HG02610 (cell line): Measurements from ENCODE around the gene DEPDC5.
"Not testable (repeated sequence)": the region's sequence is repeated elsewhere in the genome, so short reads cannot be mapped to it uniquely, and the experiment has no call there.

ENCODE experiments used
- ATAC-seq: cut with Tn5 transposase; IDR thresholded peaks from one replicate; pipeline ENCODE4 v1.9.1; 2021; ENCODE audit warnings: mild to moderate bottlenecking, moderate library complexity; ENCODE audit not compliant: unreplicated experiment

The DEPDC5 gene

GRCh38 chr22:31753634-31754501 lies at the start of gene DEPDC5:
TSS of gene DEPDC5 (plus strand) at chr22:31754019. CDS start at chr22:31754922, 903 bp downstream.
- ATAC-seq = peak; percentile 68

- no peak for ATAC-seq
Observed at GRCh38 chr22:31707519-31707918, 46.3 kb upstream of the DEPDC5 start.

GRCh38 chr22:31711226-31711625 lies 42.6 kb upstream of the DEPDC5 start:
- not testable (repeated sequence) for ATAC-seq

DNA sequence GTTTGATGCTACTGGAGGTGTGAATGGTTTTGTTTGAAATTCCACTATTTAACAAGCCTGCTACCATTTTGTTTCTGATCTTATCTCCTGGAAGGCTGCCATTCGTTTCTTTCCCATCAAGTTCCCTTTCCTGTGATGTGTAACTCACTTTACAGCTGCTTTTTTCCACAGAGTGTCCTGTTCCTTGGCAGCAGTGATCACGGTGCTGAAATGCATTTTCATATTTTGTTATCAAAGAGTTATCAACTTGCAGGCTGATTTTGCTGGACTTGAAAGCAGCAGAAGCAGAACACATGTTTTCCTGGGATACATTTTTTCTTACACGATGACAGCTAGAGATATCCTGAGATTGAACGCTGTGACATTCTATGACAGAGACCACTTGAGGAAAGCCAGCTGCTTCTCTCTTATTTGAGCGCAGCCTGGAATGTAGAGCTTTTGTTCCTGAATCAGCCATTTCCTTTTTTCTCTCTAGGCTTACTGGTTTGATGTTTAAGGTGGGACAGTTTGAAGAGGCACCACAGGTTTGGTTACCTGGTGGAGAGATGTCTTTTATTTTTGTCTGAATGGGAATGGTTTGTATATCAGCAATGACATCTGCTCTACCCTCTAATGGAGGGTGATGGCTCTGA lies 38.6 kb upstream of the DEPDC5 start:
- no peak for ATAC-seq

- no peak for ATAC-seq
Observed at GRCh38 chr22:31719850-31720471, 33.9 kb upstream of the DEPDC5 start.

DNA sequence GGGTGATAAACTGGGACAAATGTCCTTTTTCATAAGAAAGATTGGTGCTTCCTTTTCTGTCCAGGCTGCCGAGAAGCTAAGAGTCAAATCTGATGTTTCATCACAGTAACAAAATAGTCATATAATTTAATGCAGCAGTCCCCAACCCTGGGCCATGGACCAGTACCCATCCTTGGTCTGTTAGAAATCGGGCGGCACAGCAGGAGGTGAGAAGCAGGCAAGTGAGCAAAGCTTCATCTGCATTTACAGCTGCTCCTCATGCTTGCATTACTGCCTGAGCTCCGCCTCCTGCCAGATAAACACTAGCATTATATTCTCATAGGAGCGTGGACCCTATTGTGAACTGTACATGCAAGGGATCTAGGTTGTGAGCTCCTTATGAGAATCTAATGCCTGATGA lies 30.1 kb upstream of the DEPDC5 start:
- no peak for ATAC-seq

GRCh38 chr22:31726692-31727091 lies 27.1 kb upstream of the DEPDC5 start:
- no peak for ATAC-seq

DNA sequence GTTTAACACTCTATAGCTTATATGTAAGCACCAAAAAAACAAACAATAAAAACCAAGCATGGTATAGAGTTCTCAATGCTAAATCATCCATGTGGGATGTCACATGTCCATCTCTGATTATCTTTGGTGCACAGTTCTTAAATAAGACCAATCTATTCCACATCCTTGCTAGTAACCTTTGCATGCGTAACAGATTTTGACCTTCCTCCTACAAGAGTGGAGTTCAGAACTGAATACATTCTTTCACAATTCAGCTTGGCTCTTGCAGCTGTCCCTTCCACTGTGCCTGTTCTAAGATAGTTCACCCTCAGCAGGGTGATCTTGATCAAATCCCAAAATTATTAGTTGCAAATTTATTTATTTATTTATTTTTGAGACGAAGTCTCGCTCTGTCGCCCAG lies 25.0 kb upstream of the DEPDC5 start:
- no peak for ATAC-seq

- no peak for ATAC-seq
Observed at GRCh38 chr22:31730344-31730711, 23.5 kb upstream of the DEPDC5 start.

DNA sequence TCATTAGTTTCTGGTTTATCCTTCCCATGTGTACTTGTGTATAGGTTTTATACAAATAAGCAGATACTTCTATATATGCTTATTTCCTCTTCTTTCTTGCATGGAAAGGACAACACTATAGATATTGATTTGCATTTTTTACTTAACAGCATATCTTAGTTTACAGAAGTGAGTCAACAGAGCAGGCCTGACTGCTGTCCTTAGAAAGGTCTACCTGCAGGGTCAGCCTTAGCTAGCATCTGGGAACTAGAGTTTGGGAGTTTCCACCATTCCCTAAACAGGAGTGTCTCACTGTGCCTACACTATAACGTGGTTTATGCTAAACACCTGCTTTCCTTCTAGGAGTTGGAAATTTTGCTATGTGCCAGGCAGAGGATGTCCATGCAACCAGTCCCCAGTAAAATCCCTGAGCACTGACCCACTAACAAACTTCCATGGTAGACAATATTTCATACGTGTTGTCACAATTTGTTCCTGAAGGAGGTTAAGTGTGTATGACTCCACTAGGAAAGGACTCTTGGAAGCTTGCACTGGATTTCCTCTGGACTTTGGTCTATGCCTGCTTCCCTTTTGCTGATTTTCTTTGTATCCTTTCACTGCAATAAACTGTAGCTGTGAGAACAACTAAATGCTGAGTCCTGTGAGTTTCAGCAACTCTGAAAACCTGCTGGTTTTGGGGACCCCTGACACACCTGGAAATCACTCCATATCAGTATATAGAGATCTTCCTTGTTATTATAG lies 21.6 kb upstream of the DEPDC5 start:
- no peak for ATAC-seq

DNA sequence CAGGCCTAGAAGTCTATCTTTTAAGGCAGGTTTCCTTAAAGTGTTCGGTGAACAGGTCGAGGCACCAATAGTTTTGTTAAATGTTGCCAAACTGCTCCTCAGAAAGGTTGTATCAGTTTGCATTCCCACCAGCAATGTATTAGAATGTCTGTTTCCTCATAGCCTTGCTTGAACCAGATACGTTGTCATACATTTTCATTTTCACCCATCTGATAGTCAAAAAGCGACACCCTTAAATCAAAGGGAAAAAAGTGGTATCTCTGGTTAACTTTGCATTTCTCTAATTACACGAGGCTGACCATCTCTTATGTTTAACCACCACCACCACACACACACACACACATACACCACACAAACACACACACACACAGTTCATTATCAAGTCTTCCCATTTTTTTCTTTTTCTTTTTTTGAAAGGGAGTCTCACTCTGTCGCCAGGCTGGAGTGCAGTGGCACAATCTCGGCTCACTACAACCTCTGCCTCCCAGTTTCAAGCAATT lies 20.2 kb upstream of the DEPDC5 start:
- ATAC-seq = no peak

- no peak for ATAC-seq
Observed at GRCh38 chr22:31734512-31734911, 19.3 kb upstream of the DEPDC5 start.

DNA sequence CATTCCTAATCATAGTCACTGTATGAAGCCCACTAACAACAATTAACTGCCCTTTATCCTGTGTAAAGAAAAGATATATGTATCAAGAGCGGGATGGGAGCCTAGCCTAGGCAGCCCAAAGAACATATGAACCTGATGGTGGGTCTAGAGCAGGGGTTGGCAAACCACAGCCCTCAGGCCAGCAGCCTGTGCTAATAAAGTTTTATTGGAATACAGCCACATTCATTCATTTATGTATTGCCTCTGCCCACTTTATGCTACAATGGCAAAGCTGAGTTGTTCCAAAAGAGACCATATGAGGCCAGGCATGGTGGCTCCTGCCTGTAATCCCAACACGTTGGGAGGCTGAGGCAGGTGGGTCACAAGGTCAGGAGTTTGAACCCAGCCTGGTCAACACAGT lies 17.4 kb upstream of the DEPDC5 start:
- ATAC-seq = no peak

GRCh38 chr22:31737932-31738331 lies 15.9 kb upstream of the DEPDC5 start:
- no peak for ATAC-seq

DNA sequence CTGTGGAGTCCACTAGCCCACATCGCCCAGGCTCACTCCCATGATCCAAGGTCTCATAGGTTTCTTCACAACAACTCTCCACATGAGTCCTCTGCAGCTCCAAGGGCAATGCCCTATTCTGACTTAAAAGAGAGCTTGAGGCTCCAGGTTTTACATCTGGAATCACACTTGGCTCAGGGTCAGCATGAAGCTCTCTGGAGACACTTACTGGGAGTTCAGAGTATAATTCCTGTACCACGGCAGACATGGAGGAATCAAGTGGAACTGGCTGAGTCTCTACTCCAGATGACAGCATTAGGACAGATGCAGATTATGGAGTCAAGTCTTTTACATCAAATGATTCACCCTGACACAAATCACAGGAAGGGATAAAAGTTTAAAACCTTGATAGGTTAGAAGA lies 15.3 kb upstream of the DEPDC5 start:
- no peak for ATAC-seq

- no peak for ATAC-seq
Observed at GRCh38 chr22:31739795-31740201, 14.0 kb upstream of the DEPDC5 start.

DNA sequence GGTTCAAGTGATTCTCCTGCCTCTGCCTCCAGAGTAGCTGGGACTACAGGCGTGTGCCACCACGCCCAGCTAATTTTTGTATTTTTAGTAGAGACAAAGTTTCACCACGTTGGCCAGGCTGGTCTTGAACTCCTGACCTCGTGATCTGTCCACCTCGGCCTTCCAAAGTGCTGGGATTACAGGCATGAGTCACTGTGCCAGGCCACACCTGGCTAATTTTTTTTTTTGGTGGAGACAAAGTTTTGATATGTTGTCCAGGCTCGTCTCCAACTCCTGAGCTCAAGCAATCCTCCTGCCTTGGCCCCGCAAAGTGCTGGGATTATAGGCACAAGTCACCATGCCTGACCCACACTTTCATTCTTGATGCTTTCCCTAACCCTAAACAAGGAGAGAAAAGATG lies 13.5 kb upstream of the DEPDC5 start:
- ATAC-seq = not testable (repeated sequence)

DNA sequence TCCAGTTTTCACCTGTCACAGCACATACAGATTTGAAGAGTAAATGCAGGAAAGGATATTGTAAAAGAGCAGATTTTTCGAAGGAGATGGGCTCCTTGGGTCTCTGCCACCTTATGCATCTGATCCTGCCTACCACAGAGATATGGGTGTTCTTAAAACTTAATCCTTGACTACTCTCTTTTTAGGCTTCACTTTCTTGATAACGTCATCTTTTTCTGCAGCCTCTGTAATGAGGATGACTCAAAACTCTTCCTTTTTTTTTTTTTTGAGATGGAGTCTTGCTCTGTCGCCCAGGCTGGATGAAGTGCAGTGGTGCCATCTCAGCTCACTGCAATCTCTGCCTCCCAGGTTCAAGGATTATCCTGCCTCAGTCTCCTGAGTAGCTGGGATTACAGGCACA lies 11.7 kb upstream of the DEPDC5 start:
- no peak for ATAC-seq

DNA sequence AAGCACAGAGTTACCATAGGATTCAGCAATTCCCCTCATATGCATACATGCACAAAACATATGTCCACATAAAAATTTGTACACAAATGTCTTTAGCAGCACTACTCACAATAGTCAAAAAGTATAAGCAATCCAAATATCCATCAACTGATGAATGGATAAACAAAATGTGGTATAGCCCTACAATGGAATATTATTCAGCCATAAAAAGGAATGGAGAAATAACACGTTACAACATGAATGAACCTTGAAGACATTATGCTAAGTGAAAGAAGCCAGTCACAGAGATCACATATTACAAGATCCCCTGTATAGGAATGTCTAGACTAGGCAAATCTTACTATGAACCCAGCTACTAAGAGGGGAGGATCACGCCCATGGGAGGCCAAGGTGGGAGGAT lies 11.1 kb upstream of the DEPDC5 start:
- ATAC-seq = no peak

- ATAC-seq = no peak
Observed at GRCh38 chr22:31743871-31744270, 9.9 kb upstream of the DEPDC5 start.

- no peak for ATAC-seq
Observed at GRCh38 chr22:31747441-31747840, 6.4 kb upstream of the DEPDC5 start.
